Keratinocyte (primary cell): ENCODE data around the gene NFKBIL1.

Source experiments
- EZH2 ChIP-seq: IDR thresholded peaks from one replicate; pipeline ENCODE4 v1.6.1; 2012; ENCODE audit warnings: inconsistent platforms, mild to moderate bottlenecking, low read length, moderate library complexity
- TF ChIP-seq, protein P1 (sequence below), 3 experiments: IDR thresholded peaks in 1 of 3; conservative IDR thresholded peaks in 1 of 3; optimal IDR thresholded peaks in 1 of 3; 2 replicates in 2 of 3; 3 replicates in 1 of 3; pipeline versions ENCODE3 to v1.5.1; 2011; ENCODE audit warnings: low read length in 3 of 3, mild to moderate bottlenecking in 3 of 3, moderate library complexity in 2 of 3, control low read depth in 1 of 3, inconsistent platforms in 1 of 3; ENCODE audit not compliant: insufficient read depth in 2 of 3; ENCODE audit errors: extremely low read depth in 1 of 3

GRCh38 chr6:31546339-31546957, 960 bp upstream of the NFKBIL1 start, which contains the start of gene ATP6V1G2:
- TF ChIP-seq, protein P1, sequence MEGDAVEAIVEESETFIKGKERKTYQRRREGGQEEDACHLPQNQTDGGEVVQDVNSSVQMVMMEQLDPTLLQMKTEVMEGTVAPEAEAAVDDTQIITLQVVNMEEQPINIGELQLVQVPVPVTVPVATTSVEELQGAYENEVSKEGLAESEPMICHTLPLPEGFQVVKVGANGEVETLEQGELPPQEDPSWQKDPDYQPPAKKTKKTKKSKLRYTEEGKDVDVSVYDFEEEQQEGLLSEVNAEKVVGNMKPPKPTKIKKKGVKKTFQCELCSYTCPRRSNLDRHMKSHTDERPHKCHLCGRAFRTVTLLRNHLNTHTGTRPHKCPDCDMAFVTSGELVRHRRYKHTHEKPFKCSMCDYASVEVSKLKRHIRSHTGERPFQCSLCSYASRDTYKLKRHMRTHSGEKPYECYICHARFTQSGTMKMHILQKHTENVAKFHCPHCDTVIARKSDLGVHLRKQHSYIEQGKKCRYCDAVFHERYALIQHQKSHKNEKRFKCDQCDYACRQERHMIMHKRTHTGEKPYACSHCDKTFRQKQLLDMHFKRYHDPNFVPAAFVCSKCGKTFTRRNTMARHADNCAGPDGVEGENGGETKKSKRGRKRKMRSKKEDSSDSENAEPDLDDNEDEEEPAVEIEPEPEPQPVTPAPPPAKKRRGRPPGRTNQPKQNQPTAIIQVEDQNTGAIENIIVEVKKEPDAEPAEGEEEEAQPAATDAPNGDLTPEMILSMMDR (optimal IDR thresholded peaks at IDR 0.05 in 1 of 3, IDR thresholded peaks at IDR 0.05 in 1 of 3, conservative IDR thresholded peaks at IDR 0.05 in 1 of 3; ENCODE audit: extremely low read depth in 1 of 3, insufficient read depth in 2 of 3, low read length in 3 of 3): peak; percentile 95 to 100 (median 97)
- no peak for TF ChIP-seq EZH2
